CD4-positive, alpha-beta T cell (primary cell): ENCODE results near the gene TTBK1. TPM values are rescaled to one million over a fixed set of nuclear protein-coding genes. Genes with fewer than 3 reads are reported as not detected.

Source experiments
- ATAC-seq: fragments of 200-7000 bp; cut with Tn5 transposase; one replicate; pipeline ENCODE4 v1.10.0; 2022; ENCODE audit warnings: mild to moderate bottlenecking; ENCODE audit not compliant: poor library complexity
- CTCF ChIA-PET: fragments of 350-600 bp; sonication (Branson Sonifier 250); formaldehyde crosslinking; loops from one replicate; lab custom pipeline; 2021; ENCODE audit warnings: antibody characterized with exemption, inconsistent platforms; lab: Charles Lee
- POLR2A ChIA-PET: fragments of 350-600 bp; sonication (Branson Sonifier 250); formaldehyde crosslinking; loops from one replicate; lab custom pipeline; 2021; ENCODE audit warnings: antibody characterized with exemption, inconsistent platforms; lab: Charles Lee
- DNase-seq, 14 experiments: peaks; one replicate each; pipeline ENCODE4 v3.0.0-alpha.2; 2013 to 2020; ENCODE audit warnings: mixed read lengths in 2 of 14
- H3K27ac ChIP-seq, 2 donors: one replicate each; pipeline versions ENCODE4 v1.5.1 to v1.7.0; 2013; ENCODE audit warnings: low read length in 2 of 2, low read depth in 1 of 2, mild to moderate bottlenecking in 1 of 2
- H3K27me3 ChIP-seq, 2 experiments: 1 replicate in 1 of 2; 2 replicates in 1 of 2; pipeline versions ENCODE4 v1.6.1 to v1.7.0; 2013; ENCODE audit warnings: low read length in 2 of 2, control low read depth in 1 of 2, mild to moderate bottlenecking in 1 of 2, moderate library complexity in 1 of 2; ENCODE audit not compliant: insufficient read depth in 2 of 2, control insufficient read depth in 1 of 2
- H3K36me3 ChIP-seq: one replicate; pipeline ENCODE4 v1.6.1; 2013; ENCODE audit warnings: low read length, control low read depth; ENCODE audit not compliant: insufficient read depth
- H3K4me1 ChIP-seq: one replicate; pipeline ENCODE4 v1.6.1; 2013; ENCODE audit warnings: low read length, control low read depth; ENCODE audit not compliant: insufficient read depth
- H3K4me3 ChIP-seq: one replicate; pipeline ENCODE4 v1.5.1; 2013; ENCODE audit warnings: mild to moderate bottlenecking, low read length, moderate library complexity
- H3K9me3 ChIP-seq, 2 experiments: 1 replicate in 1 of 2; 2 replicates in 1 of 2; pipeline versions ENCODE4 v1.6.1 to v1.7.0; 2013; ENCODE audit warnings: low read length in 2 of 2, mild to moderate bottlenecking in 2 of 2, control low read depth in 1 of 2, moderate library complexity in 1 of 2; ENCODE audit not compliant: control insufficient read depth in 1 of 2, insufficient read depth in 1 of 2
- H3K27ac Mint-ChIP-seq: one replicate; pipeline ENCODE4 v1.8.0; 2020; ENCODE audit warnings: mixed read lengths
- H3K27me3 Mint-ChIP-seq: one replicate; pipeline ENCODE4 v1.8.0; 2021; ENCODE audit warnings: mixed read lengths
- H3K36me3 Mint-ChIP-seq: one replicate; pipeline ENCODE4 v1.8.0; 2021; ENCODE audit warnings: low read depth, mixed read lengths
- H3K4me1 Mint-ChIP-seq: one replicate; pipeline ENCODE4 v1.8.0; 2021; ENCODE audit warnings: low read depth, mixed read lengths
- H3K4me3 Mint-ChIP-seq: one replicate; pipeline ENCODE4 v1.8.0; 2020; ENCODE audit warnings: mild to moderate bottlenecking, mixed read lengths
- H3K9me3 Mint-ChIP-seq: one replicate; pipeline ENCODE4 v1.8.0; 2020; ENCODE audit warnings: mixed read lengths
- intact Hi-C, 2 experiments: fragments of 100-400 bp; cut with DNase I in 1 of 2; cut with micrococcal nuclease in 1 of 2; formaldehyde crosslinking; loops; one replicate each; pipeline versions ENCODE4 v1.15.1 to v1.9.0; 2023 to 2025; cut with DNase I, micrococcal nuclease
- total RNA-seq, 174 experiments: library from RNA in 2 of 174; stranded (reverse) in 2 of 174; gene quantifications; one replicate each; pipeline ENCODE4 v1.2.3 and lab custom pipeline; 2021 to 2026
- TF ChIP-seq, protein P1 (sequence below): fragments of 200-600 bp; IDR thresholded peaks from one replicate; pipeline ENCODE4 v1.8.0; 2022; ENCODE audit warnings: antibody characterized with exemption, mild to moderate bottlenecking

TTBK1 gene
- total RNA-seq, 2 experiments from 2014 or later, result not detected

- H3K4me3 ChIP-seq, result no peak overlapping the region
- H3K27ac Mint-ChIP-seq, result no peak overlapping the region
- ATAC-seq (no peak), DNase-seq (peak in 1 of 14 experiments; percentile 14)
- no peak overlapping the region for H3K27ac ChIP-seq
- no peaks in the 10 kb centered on the region for H3K4me1 ChIP-seq
- peaks cover 37% of the 10 kb centered on the region for H3K36me3 ChIP-seq
- H3K9me3 ChIP-seq, result no peaks in the 10 kb centered on the region
- H3K9me3 Mint-ChIP-seq, result no peaks in the 10 kb centered on the region
- TF ChIP-seq, protein P1, sequence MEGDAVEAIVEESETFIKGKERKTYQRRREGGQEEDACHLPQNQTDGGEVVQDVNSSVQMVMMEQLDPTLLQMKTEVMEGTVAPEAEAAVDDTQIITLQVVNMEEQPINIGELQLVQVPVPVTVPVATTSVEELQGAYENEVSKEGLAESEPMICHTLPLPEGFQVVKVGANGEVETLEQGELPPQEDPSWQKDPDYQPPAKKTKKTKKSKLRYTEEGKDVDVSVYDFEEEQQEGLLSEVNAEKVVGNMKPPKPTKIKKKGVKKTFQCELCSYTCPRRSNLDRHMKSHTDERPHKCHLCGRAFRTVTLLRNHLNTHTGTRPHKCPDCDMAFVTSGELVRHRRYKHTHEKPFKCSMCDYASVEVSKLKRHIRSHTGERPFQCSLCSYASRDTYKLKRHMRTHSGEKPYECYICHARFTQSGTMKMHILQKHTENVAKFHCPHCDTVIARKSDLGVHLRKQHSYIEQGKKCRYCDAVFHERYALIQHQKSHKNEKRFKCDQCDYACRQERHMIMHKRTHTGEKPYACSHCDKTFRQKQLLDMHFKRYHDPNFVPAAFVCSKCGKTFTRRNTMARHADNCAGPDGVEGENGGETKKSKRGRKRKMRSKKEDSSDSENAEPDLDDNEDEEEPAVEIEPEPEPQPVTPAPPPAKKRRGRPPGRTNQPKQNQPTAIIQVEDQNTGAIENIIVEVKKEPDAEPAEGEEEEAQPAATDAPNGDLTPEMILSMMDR, result no peak
- intact Hi-C loops, result loop anchor here in 1 of 2 experiments (5.0 kb wide), 1 partner anchor 136 kb away; no protein-coding TSS in a partner anchor
- ChIA-PET CTCF (interaction anchor here (0.8 kb wide), 1 partner anchor 24 kb away, joined by 4 read pairs; no protein-coding TSS in a partner anchor), POLR2A (no interaction called here)
- H3K27me3 ChIP-seq, result no peaks in the 10 kb centered on the region
- H3K4me3 Mint-ChIP-seq, result no peak overlapping the region
- no peaks in the 10 kb centered on the region for H3K4me1 Mint-ChIP-seq
- H3K27me3 Mint-ChIP-seq, result no peaks in the 10 kb centered on the region
- H3K36me3 Mint-ChIP-seq, result peaks cover 47% of the 10 kb centered on the region
Observed at GRCh38 chr6:43205849-43206248, 37.4 kb upstream of the TTBK1 start.

- H3K4me3 Mint-ChIP-seq, result no peak overlapping the region
- ChIA-PET CTCF (no interaction called here), POLR2A (no interaction called here)
- Histone ChIP-seq H3K27ac (no peak overlapping the region), H3K9me3 (no peaks in the 10 kb centered on the region), H3K4me3 (no peak overlapping the region), H3K36me3 (peaks cover 36% of the 10 kb centered on the region), H3K4me1 (no peaks in the 10 kb centered on the region), H3K27me3 (no peaks in the 10 kb centered on the region)
- peaks cover 40% of the 10 kb centered on the region for H3K36me3 Mint-ChIP-seq
- no peaks in the 10 kb centered on the region for H3K27me3 Mint-ChIP-seq
- no peaks in the 10 kb centered on the region for H3K9me3 Mint-ChIP-seq
- H3K4me1 Mint-ChIP-seq, result no peaks in the 10 kb centered on the region
- H3K27ac Mint-ChIP-seq, result no peak overlapping the region
- TF ChIP-seq, protein P1, result no peak
- DNase-seq (no peak), ATAC-seq (no peak)
- intact Hi-C loops, result loop anchor here in 1 of 2 experiments (5.0 kb wide), 1 partner anchor 135 kb away; no protein-coding TSS in a partner anchor
Observed at GRCh38 chr6:43207286-43207685, 36.0 kb upstream of the TTBK1 start.

DNA sequence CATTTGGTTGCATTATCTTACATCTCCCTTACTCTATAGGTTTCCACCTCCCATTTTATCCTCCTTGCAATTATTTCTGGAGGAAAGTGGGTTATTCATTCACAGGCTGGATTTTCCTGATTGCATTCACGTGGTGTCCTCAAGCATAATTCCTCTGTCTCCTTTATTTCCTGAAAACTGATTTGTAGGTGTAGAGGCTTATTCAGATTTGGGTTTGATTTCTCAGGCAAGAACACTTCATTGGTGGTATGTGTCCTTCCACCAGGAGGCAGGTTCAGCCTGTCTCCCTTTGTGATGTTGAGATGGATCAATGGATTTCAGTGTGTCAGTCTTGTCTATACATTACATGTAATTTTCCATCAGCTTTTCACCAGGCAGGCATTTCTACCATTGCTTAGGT, 31.3 kb upstream of the TTBK1 start:
- Mint-ChIP-seq H3K4me1 (no peaks in the 10 kb centered on the region), H3K27ac (no peak overlapping the region), H3K4me3 (no peak overlapping the region), H3K27me3 (no peaks in the 10 kb centered on the region), H3K9me3 (no peaks in the 10 kb centered on the region), H3K36me3 (peaks cover 35% of the 10 kb centered on the region)
- Histone ChIP-seq H3K27me3 (no peaks in the 10 kb centered on the region), H3K9me3 (no peaks in the 10 kb centered on the region), H3K4me3 (no peak overlapping the region), H3K36me3 (peaks cover 22% of the 10 kb centered on the region), H3K4me1 (no peaks in the 10 kb centered on the region), H3K27ac (no peak overlapping the region)
- intact Hi-C loops, result no loop called here
- CTCF ChIA-PET, result no interaction called here
- TF ChIP-seq, protein P1, result no peak
- ATAC-seq (no peak), DNase-seq (peak in 1 of 14 experiments; percentile 20)
- POLR2A ChIA-PET, result no interaction called here
